ENCODE measurements around the gene TNS4. TPM values are rescaled to one million over a fixed set of nuclear protein-coding genes. Genes with fewer than 3 reads are reported as not detected.

TNS4 gene
- total RNA-seq, 1 experiment from 2014 or later: 0.59 TPM

GRCh38 chr17:40548982-40549685, 47.7 kb upstream of the TNS4 start:
- no peak overlapping the region for H3K23ac ChIP-seq (ENCODE audit: insufficient read length, low read depth, low read length)
- H3T11ph ChIP-seq (ENCODE audit: low read length): no peak overlapping the region
- no peak overlapping the region for H4K91ac ChIP-seq (ENCODE audit: insufficient read length, low read depth, low read length)
- H3K4ac ChIP-seq (ENCODE audit: low read depth, low read length): no peak overlapping the region
- no peaks in the 10 kb centered on the region for H4K20me1 ChIP-seq (ENCODE audit: control insufficient read depth, insufficient read depth, insufficient read length)
- no peak overlapping the region for H2BK12ac ChIP-seq (ENCODE audit: insufficient read length, low read depth, low read length)
- H2BK20ac ChIP-seq (ENCODE audit: low read depth, low read length, poor library complexity, severe bottlenecking): no peak overlapping the region
- H3K36me3 Mint-ChIP-seq (ENCODE audit: insufficient read depth in 1 of 3, low read depth in 3 of 3): no peaks in the 10 kb centered on the region
- no peaks in the 10 kb centered on the region for H3K79me2 ChIP-seq (ENCODE audit: insufficient read depth, low read length)
- no peak for TF ChIP-seq CTCF (conservative IDR thresholded peaks at IDR 0.05)
- H2BK15ac ChIP-seq (ENCODE audit: low read depth, low read length): no peak overlapping the region
- no CpG with 5 or more reads among the region's 9 CpGs for WGBS (ENCODE audit: extremely low coverage, insufficient read length, low lambda C conversion rate)
- H3K79me1 ChIP-seq (ENCODE audit: insufficient read depth, low read depth, low read length, poor library complexity, severe bottlenecking): no peaks in the 10 kb centered on the region
- H3K23me2 ChIP-seq (ENCODE audit: insufficient read length, low read depth, low read length, poor library complexity, severe bottlenecking): no peaks in the 10 kb centered on the region
- no peak overlapping the region for H3K4me2 ChIP-seq (ENCODE audit: insufficient read depth, insufficient read length, low read length)
- no peak overlapping the region for H2BK120ac ChIP-seq (ENCODE audit: low read depth, low read length, poor library complexity, severe bottlenecking)
- peak overlapping the region; percentile 67 for H4K8ac ChIP-seq (replicated peaks; ENCODE audit: insufficient read length, low read depth, low read length)
- peak overlapping the region in 1 of 3 experiments; percentile 28; a peak in 2 of 7 replicates for H3K27ac Mint-ChIP-seq
- peak; percentile 23 for DNase-seq
- no peak overlapping the region for H3K9ac ChIP-seq (ENCODE audit: extremely low read depth, insufficient read length, low read length)
- no peak overlapping the region for H2AFZ ChIP-seq (ENCODE audit: low read length)
- no peaks in the 10 kb centered on the region for H3K27me3 ChIP-seq (ENCODE audit: insufficient read depth, low read length)
- H3K56ac ChIP-seq (ENCODE audit: insufficient read length, low read depth, low read length): no peak overlapping the region
- no peak overlapping the region for H3K14ac ChIP-seq (ENCODE audit: insufficient read depth, low read length)
- peaks cover 16 to 29% of the 10 kb centered on the region in 2 experiments for H3K4me1 Mint-ChIP-seq
- H3K27ac ChIP-seq (ENCODE audit: insufficient read length, low read depth, low read length): no peak overlapping the region
- H4K5ac ChIP-seq (ENCODE audit: insufficient read length, low read depth, low read length): no peak overlapping the region
- peaks cover 0 to 3% of the 10 kb centered on the region in 2 experiments; a peak in 1 of 5 replicates for H3K9me3 Mint-ChIP-seq
- H2AK5ac ChIP-seq (ENCODE audit: insufficient read length, low read length): no peak overlapping the region
- H3K27me3 Mint-ChIP-seq (ENCODE audit: low read depth): no peaks in the 10 kb centered on the region; the same call in 1 of the 2 replicates
- no peaks in the 10 kb centered on the region for H3K9me3 ChIP-seq (ENCODE audit: control insufficient read depth, low read depth, low read length)
- H3K18ac ChIP-seq (ENCODE audit: insufficient read length, low read depth, low read length): no peak overlapping the region
- no peak overlapping the region for H3K4me3 Mint-ChIP-seq
- no peak overlapping the region for H2BK5ac ChIP-seq (ENCODE audit: insufficient read length, low read length)
- H3K4me1 ChIP-seq (ENCODE audit: insufficient read depth, low read length): no peaks in the 10 kb centered on the region; the same call in 1 of the 2 replicates
